IMR-90 (cell line): ENCODE measurements around the gene SETDB1.

Experiments
- BHLHE40 ChIP-seq: fragments of 150-350 bp; IDR thresholded peaks from 2 replicates; pipeline ENCODE4 v1.6.1; 2016; ENCODE audit warnings: mild to moderate bottlenecking, low read depth, low read length
- CHD1 ChIP-seq: IDR thresholded peaks from 2 replicates; pipeline ENCODE4 v1.6.1; 2012; ENCODE audit warnings: low read depth, low read length, improper control_type of control experiment
- CTCF ChIP-seq: conservative IDR thresholded peaks from 2 replicates; pipeline ENCODE4 v1.5.1; 2012; ENCODE audit warnings: mild to moderate bottlenecking, low read depth, low read length, improper control_type of control experiment
- ELK1 ChIP-seq: fragments of 150-350 bp; IDR thresholded peaks from 2 replicates; pipeline ENCODE4 v1.6.1; 2016; ENCODE audit warnings: low read depth, mild to moderate bottlenecking, low read length, moderate library complexity, borderline replicate concordance
- FOS ChIP-seq: fragments of 150-350 bp; IDR thresholded peaks from 2 replicates; pipeline ENCODE4 v1.6.1; 2016; ENCODE audit warnings: low read depth, low read length
- MAZ ChIP-seq: IDR thresholded peaks from 2 replicates; pipeline ENCODE4 v1.6.1; 2012; ENCODE audit warnings: low read depth, mild to moderate bottlenecking, low read length, improper control_type of control experiment, moderate library complexity, borderline replicate concordance
- MXI1 ChIP-seq: IDR thresholded peaks from 2 replicates; pipeline ENCODE4 v1.6.1; 2012; ENCODE audit warnings: low read depth, mild to moderate bottlenecking, low read length, moderate library complexity, borderline replicate concordance
- POLR2A ChIP-seq: IDR thresholded peaks from 2 replicates; pipeline ENCODE4 v1.6.1; 2012; ENCODE audit warnings: mild to moderate bottlenecking, low read depth, low read length
- RAD21 ChIP-seq: IDR thresholded peaks from 2 replicates; pipeline ENCODE4 v1.6.1; 2012; ENCODE audit warnings: low read length, improper control_type of control experiment
- USF2 ChIP-seq: fragments of 150-350 bp; IDR thresholded peaks from 2 replicates; pipeline ENCODE4 v1.6.1; 2017; ENCODE audit warnings: mild to moderate bottlenecking, antibody characterized with exemption, low read length, low read depth

GRCh38 chr1:150917387-150917786 is 8.8 kb upstream of the SETDB1 start:
- TF ChIP-seq ELK1 (no peak), POLR2A (no peak), CTCF (no peak), CHD1 (no peak), MAZ (no peak), BHLHE40 (no peak), MXI1 (no peak), FOS (no peak), RAD21 (no peak), USF2 (no peak)
